Neural cell (in vitro differentiated cells): ENCODE data around the gene CDK3.

ENCODE experiments used
- EZH2 ChIP-seq: fragments of 200-600, 300-800 bp; shearing (Covaris generic), sonication (generic); IDR thresholded peaks from 2 replicates; pipeline ENCODE4 v1.6.1; 2014; ENCODE audit warnings: antibody characterized with exemption, low read length, borderline replicate concordance, mild to moderate bottlenecking; ENCODE audit not compliant: insufficient read depth, poor library complexity, severe bottlenecking
- POLR2AphosphoS5 ChIP-seq: IDR thresholded peaks from 2 replicates; pipeline ENCODE4 v1.6.1; 2012
- RAD21 ChIP-seq: fragments of 450-650 bp; conservative IDR thresholded peaks from 2 replicates; pipeline ENCODE4 v1.6.1; 2014; ENCODE audit warnings: antibody characterized with exemption, mild to moderate bottlenecking, moderate library complexity
- TAF1 ChIP-seq: IDR thresholded peaks from 2 replicates; pipeline ENCODE4 v1.6.1; 2012; ENCODE audit warnings: low read depth
- TF ChIP-seq, protein P1 (sequence below): fragments of 450-650 bp; IDR thresholded peaks from 2 replicates; pipeline ENCODE4 v1.5.1; 2014; ENCODE audit warnings: antibody characterized with exemption, mild to moderate bottlenecking, moderate library complexity; ENCODE audit not compliant: poor library complexity, severe bottlenecking

GRCh38 chr17:76048025-76048605 is 47.5 kb downstream of the CDK3 start:
- TF ChIP-seq EZH2 (no peak), RAD21 (no peak), TAF1 (no peak), POLR2AphosphoS5 (no peak)
- TF ChIP-seq, protein P1, sequence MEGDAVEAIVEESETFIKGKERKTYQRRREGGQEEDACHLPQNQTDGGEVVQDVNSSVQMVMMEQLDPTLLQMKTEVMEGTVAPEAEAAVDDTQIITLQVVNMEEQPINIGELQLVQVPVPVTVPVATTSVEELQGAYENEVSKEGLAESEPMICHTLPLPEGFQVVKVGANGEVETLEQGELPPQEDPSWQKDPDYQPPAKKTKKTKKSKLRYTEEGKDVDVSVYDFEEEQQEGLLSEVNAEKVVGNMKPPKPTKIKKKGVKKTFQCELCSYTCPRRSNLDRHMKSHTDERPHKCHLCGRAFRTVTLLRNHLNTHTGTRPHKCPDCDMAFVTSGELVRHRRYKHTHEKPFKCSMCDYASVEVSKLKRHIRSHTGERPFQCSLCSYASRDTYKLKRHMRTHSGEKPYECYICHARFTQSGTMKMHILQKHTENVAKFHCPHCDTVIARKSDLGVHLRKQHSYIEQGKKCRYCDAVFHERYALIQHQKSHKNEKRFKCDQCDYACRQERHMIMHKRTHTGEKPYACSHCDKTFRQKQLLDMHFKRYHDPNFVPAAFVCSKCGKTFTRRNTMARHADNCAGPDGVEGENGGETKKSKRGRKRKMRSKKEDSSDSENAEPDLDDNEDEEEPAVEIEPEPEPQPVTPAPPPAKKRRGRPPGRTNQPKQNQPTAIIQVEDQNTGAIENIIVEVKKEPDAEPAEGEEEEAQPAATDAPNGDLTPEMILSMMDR, result no peak
